ENCODE results near the gene PGBD5. TPM values are rescaled to one million over a fixed set of nuclear protein-coding genes. Genes with fewer than 3 reads are reported as not detected.
"Not testable (repeated sequence)": the region's sequence is repeated elsewhere in the genome, so short reads cannot be mapped to it uniquely, and the experiment has no call there.

Gene PGBD5, protein sequence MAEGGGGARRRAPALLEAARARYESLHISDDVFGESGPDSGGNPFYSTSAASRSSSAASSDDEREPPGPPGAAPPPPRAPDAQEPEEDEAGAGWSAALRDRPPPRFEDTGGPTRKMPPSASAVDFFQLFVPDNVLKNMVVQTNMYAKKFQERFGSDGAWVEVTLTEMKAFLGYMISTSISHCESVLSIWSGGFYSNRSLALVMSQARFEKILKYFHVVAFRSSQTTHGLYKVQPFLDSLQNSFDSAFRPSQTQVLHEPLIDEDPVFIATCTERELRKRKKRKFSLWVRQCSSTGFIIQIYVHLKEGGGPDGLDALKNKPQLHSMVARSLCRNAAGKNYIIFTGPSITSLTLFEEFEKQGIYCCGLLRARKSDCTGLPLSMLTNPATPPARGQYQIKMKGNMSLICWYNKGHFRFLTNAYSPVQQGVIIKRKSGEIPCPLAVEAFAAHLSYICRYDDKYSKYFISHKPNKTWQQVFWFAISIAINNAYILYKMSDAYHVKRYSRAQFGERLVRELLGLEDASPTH
- total RNA-seq (10 to 100 TPM in 4 of 6 donors, 1 to 10 TPM in 2; 6.2 to 17.2 (median 13.3) TPM), polyA plus RNA-seq (1 to 10 TPM; 2.8 to 7.4 TPM)

DNA sequence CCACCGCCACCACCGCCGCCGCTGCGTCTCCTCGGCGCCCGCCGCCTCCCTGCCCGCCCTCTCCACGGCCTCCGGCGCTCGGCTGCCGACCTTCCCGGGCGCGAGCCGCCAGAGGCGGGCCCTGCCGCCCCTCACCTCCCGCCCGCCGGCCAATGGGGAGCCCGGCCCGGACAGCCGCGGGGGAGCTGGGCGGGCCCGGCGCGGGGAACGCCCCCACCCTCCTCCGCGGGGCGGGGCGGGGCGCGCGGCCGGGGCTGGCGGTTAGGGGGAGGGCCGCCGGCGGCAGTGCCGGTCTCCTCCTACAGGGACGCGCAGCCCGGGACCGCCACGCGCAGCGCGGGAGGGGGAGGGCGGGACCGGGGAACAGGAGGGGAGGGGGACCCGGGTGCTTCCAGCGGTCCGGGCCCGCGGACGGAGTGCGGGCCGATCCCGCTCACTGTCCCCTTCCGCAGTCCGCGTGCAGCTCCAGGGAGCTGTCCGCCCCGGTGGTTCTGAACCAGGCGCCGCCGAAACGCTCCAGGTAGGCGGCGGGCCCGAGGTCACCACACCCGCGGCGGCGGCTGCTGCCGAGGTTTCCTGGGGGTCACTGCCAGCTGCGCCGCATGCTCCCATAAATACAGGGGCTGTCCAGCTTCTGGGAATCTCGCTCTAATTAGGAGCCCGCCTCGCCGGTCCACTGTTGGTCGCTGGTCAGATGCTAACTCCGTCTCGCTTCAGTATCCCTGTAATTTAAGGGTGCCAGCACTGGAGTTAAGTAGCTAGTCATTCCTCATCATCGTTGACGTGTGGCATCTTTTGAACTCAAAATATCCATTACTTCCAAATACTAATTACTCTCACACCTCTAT lies at the start of gene PGBD5:
TSS of gene PGBD5 (minus strand) at position 87 of the 848 bp plus-strand sequence. CDS start 404 bp downstream, outside the sequence.
- Histone ChIP-seq H3K27me3 (no peaks in the 10 kb centered on the region), H3K27ac (peak within 1 kb of the TSS in 1 of 4 donors; percentile 50), H3K4me3 (peak within 1 kb of the TSS; percentile 40 to 70 (median 64)), H3K4me1 (peaks cover 0 to 9% (median 8%) of the 10 kb centered on the region in 3 donors), H3K36me3 (no peaks in the 10 kb centered on the region), H3K9me3 (no peaks in the 10 kb centered on the region)
- WGBS, 2 donors, result 2 to 8% methylated on average over 25 to 93 of the region's 93 CpGs
- no peak for FAIRE-seq
- peak; percentile 81 to 94 (median 90) for DNase-seq
- peak; percentile 92 to 96 (median 95) for ATAC-seq
- intact Hi-C loops (cut with DNase I), result no loop called here
- TF ChIP-seq, protein P1, sequence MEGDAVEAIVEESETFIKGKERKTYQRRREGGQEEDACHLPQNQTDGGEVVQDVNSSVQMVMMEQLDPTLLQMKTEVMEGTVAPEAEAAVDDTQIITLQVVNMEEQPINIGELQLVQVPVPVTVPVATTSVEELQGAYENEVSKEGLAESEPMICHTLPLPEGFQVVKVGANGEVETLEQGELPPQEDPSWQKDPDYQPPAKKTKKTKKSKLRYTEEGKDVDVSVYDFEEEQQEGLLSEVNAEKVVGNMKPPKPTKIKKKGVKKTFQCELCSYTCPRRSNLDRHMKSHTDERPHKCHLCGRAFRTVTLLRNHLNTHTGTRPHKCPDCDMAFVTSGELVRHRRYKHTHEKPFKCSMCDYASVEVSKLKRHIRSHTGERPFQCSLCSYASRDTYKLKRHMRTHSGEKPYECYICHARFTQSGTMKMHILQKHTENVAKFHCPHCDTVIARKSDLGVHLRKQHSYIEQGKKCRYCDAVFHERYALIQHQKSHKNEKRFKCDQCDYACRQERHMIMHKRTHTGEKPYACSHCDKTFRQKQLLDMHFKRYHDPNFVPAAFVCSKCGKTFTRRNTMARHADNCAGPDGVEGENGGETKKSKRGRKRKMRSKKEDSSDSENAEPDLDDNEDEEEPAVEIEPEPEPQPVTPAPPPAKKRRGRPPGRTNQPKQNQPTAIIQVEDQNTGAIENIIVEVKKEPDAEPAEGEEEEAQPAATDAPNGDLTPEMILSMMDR (IDR thresholded peaks at IDR 0.05), result no peak

- FAIRE-seq; H3K36me3 ChIP-seq; DNase-seq; ATAC-seq; intact Hi-C loops (cut with DNase I); H3K9me3 ChIP-seq; H3K4me3 ChIP-seq; H3K4me1 ChIP-seq; H3K27me3 ChIP-seq; H3K27ac ChIP-seq: not testable (repeated sequence)
- 91 to 93% methylated on average over 5 of the region's 5 CpGs for WGBS, 2 donors
These were observed 48.8 kb upstream of the PGBD5 start for GRCh38 chr1:230474924-230475323.

GRCh38 chr1:230470750-230471149 lies 44.6 kb upstream of the PGBD5 start:
- H3K27ac ChIP-seq; H3K9me3 ChIP-seq; H3K36me3 ChIP-seq; DNase-seq; H3K27me3 ChIP-seq; ATAC-seq; FAIRE-seq; H3K4me3 ChIP-seq; intact Hi-C loops (cut with DNase I); H3K4me1 ChIP-seq: not testable (repeated sequence)
- 88 to 96% methylated on average over 1 of the region's 1 CpG for WGBS, 2 donors

GRCh38 chr1:230469271-230469670 lies 43.1 kb upstream of the PGBD5 start:
- H3K4me1 ChIP-seq, result peaks cover 0 to 2% (median 0%) of the 10 kb centered on the region in 3 donors
- ATAC-seq, result no peak
- TF ChIP-seq, protein P1 (IDR thresholded peaks at IDR 0.05), result no peak

DNA sequence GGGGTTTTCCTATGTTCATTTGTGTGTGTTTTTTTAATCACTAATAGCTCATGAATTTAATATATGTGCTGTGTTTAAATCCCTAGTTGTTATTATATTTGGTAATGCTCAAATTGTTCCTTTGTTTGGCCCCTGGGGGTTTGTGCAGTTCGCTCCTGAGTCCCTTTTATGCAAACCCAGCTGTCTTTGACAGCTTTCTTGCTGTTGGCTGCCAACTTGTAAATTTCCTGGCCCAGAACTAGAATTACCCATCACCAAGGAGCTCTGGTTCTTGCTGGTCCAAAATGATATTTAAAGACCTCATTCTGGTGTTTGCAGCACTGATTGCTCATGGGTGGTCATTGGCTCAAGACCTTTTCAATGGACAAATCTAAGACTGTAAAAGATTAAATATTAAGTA lies 39.6 kb upstream of the PGBD5 start:
- intact Hi-C loops (cut with DNase I), result no loop called here
- FAIRE-seq, result no peak
- WGBS, 2 donors, result 29 to 50% methylated on average over 1 of the region's 1 CpG

More at GRCh38 chr1:230469271-230469670, 43.1 kb upstream of the PGBD5 start:
- intact Hi-C loops (cut with DNase I), result no loop called here
- Histone ChIP-seq H3K4me3 (no peak overlapping the region), H3K27me3 (no peaks in the 10 kb centered on the region), H3K9me3 (no peaks in the 10 kb centered on the region), H3K27ac (no peak overlapping the region), H3K36me3 (no peaks in the 10 kb centered on the region)
- FAIRE-seq (no peak), DNase-seq (no peak)

More for the DNA sequence above, 39.6 kb upstream of the PGBD5 start:
- H3K27ac ChIP-seq, result no peak overlapping the region
- H3K27me3 ChIP-seq, result no peaks in the 10 kb centered on the region
- H3K36me3 ChIP-seq, result no peaks in the 10 kb centered on the region
- no peak for DNase-seq
- TF ChIP-seq, protein P1 (IDR thresholded peaks at IDR 0.05), result no peak
- peaks cover 0 to 2% (median 0%) of the 10 kb centered on the region in 3 donors for H3K4me1 ChIP-seq
- peak in 1 of 4 donors; percentile 35 for ATAC-seq
- no peaks in the 10 kb centered on the region for H3K9me3 ChIP-seq
- H3K4me3 ChIP-seq, result no peak overlapping the region

Data from pancreas (tissue), 10 donors.